ENCODE data around the gene ZNF487. TPM values are rescaled to one million over a fixed set of nuclear protein-coding genes. Genes with fewer than 3 reads are reported as not detected.
"Not testable (repeated sequence)": the region's sequence is repeated elsewhere in the genome, so short reads cannot be mapped to it uniquely, and the experiment has no call there.

ZNF487 gene
- total RNA-seq, 3 donors from 2014 or later: 4.2 to 7.6 (median 7.5) TPM

DNA sequence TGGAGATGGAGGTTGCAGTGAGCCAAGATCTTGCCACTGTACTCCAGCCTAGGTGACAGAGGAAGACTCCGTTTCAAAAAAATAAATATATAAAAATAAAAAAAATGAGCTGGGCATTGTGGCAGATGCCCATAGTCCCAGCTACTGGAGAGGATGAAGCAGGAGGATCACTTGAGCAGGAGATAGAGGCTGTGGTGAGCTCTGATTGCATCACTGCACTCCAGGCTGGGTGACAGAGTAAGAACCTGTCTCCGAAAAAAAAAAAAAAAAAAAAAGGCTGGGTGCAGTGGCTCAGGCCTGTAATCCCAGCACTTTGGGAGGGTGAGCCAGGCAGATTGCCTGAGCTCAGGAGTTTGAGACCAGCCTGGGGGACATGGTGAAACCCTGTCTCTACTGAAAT lies 11.8 kb downstream of the ZNF487 start:
- DNase-seq: no peak
- H3K36me3 ChIP-seq (ENCODE audit: low read depth): no peaks in the 10 kb centered on the region
- TF ChIP-seq, protein P1, sequence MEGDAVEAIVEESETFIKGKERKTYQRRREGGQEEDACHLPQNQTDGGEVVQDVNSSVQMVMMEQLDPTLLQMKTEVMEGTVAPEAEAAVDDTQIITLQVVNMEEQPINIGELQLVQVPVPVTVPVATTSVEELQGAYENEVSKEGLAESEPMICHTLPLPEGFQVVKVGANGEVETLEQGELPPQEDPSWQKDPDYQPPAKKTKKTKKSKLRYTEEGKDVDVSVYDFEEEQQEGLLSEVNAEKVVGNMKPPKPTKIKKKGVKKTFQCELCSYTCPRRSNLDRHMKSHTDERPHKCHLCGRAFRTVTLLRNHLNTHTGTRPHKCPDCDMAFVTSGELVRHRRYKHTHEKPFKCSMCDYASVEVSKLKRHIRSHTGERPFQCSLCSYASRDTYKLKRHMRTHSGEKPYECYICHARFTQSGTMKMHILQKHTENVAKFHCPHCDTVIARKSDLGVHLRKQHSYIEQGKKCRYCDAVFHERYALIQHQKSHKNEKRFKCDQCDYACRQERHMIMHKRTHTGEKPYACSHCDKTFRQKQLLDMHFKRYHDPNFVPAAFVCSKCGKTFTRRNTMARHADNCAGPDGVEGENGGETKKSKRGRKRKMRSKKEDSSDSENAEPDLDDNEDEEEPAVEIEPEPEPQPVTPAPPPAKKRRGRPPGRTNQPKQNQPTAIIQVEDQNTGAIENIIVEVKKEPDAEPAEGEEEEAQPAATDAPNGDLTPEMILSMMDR (IDR thresholded peaks at IDR 0.05): no peak
- H3K4me3 ChIP-seq: no peak overlapping the region
- intact Hi-C loops (cut with DNase I, micrococcal nuclease): no loop called here
- no peaks in the 10 kb centered on the region for H3K4me1 ChIP-seq (ENCODE audit: low read depth)
- ATAC-seq: no peak
- peaks cover 4% of the 10 kb centered on the region for H3K9me3 ChIP-seq

DNA sequence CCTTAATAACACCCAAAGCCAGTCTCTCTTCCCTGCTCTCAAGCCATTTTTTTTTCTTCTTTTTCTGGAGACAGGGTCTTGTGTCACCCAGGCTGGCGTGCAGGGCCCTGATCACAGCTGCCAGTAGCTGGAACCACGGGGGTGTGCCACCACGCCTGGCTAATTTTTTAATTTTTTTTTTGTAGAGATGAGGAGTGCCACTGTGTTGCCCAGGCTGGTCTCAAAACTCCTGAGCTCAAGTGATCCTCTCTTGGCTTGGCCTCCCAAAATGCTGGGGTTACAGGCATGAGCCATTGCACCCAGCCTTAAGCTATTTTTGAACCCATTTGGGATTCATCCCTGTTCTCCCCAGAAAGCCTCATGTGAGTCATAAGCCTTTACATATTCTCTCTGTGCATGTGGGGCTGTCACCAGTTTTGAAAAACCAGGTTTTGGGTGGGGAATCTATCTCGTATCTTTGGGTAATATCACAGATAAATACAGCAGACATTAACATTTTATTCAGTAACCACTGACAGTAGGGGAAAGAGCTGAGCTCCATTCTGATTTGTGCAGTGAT lies 15.5 kb downstream of the ZNF487 start:
- no peaks in the 10 kb centered on the region for H3K36me3 ChIP-seq (ENCODE audit: low read depth)
- DNase-seq: no peak
- H3K4me3 ChIP-seq: no peak overlapping the region
- TF ChIP-seq, protein P1 (IDR thresholded peaks at IDR 0.05): no peak
- no peaks in the 10 kb centered on the region for H3K9me3 ChIP-seq
- peaks cover 11% of the 10 kb centered on the region for H3K4me1 ChIP-seq (ENCODE audit: low read depth)
- no peak for ATAC-seq
- intact Hi-C loops (cut with DNase I, micrococcal nuclease): no loop called here

DNA sequence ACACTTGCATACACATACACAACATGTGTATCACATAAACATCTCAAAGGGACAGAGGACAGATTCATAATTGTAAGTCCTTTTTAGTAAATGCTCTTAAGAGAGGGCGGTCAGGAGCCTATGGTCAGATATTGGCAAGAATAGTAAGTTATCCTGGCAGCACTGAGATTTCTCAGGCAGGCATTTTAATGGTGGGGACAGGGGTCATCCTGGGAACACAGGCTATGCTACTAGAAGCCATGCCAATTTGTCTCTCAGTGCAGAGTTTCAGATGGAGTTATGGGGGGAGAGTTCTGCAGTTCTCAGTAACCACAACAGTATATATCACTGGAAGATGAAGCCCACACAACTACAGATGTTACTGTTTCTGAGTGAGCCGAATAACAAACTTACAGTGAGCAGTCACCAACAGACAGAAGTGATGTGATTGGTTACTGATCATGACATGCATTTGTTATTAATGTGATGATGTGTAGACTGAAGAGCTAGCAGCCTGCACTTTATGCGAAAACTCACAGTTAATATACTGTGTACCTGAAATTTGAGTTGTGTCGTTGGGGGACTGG lies 16.4 kb downstream of the ZNF487 start:
- intact Hi-C loops (cut with DNase I, micrococcal nuclease): no loop called here
- DNase-seq (no peak), ATAC-seq (no peak)
- Histone ChIP-seq H3K4me3 (no peak overlapping the region), H3K36me3 (ENCODE audit: low read depth) (no peaks in the 10 kb centered on the region), H3K9me3 (no peaks in the 10 kb centered on the region), H3K4me1 (ENCODE audit: low read depth) (peaks cover 11% of the 10 kb centered on the region)
- TF ChIP-seq, protein P1 (IDR thresholded peaks at IDR 0.05): no peak

DNA sequence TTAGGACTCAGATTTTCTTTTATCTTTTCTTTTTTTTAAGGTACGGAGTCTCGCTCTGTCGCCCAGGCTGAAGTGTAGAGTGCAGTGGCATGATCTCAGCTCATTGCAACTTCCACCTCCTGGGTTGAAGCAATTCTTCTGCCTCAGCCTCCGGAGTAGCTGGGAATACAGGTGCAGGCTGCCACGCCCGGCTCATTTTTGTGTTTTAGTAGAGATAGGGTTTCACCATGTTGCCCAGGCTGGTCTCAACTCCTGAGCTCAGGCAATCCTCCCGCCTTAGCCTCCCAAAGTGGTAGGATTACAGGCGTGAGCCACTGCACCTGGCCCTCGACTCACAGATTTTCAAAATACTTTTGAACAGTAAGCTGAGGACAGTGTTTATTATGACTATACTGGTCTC lies 17.1 kb downstream of the ZNF487 start:
- H3K36me3 ChIP-seq (ENCODE audit: low read depth); intact Hi-C loops (cut with DNase I, micrococcal nuclease): not testable (repeated sequence)

DNA sequence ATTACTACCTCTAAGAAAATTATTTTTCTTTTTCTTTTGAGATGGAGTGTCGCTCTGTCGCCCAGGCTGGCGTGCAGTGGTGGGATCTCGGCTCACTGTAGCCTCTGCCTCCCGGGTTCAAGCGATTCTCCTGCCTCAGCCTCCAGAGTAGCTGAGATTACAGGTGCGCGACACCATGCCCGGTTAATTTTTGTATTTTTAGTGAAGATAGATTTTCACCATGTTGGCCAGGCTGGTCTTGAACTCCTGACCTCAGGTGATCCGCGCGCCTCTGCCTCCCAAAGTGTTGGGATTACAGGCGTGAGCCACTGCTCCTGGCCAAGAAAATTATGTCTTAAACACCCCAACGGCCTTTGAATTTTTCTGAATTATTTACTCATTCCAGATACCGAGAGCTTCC lies 19.6 kb downstream of the ZNF487 start:
- DNase-seq; H3K36me3 ChIP-seq (ENCODE audit: low read depth); H3K4me3 ChIP-seq; intact Hi-C loops (cut with DNase I, micrococcal nuclease); H3K9me3 ChIP-seq; ATAC-seq: not testable (repeated sequence)
- peaks cover 11% of the 10 kb centered on the region for H3K4me1 ChIP-seq (ENCODE audit: low read depth)

More for the DNA sequence above, 17.1 kb downstream of the ZNF487 start:
- DNase-seq: peak in 1 of 3 donors; percentile 13
- ATAC-seq, H3K4me3 ChIP-seq, H3K9me3 ChIP-seq: not testable (repeated sequence)
- peaks cover 11% of the 10 kb centered on the region for H3K4me1 ChIP-seq (ENCODE audit: low read depth)

DNA sequence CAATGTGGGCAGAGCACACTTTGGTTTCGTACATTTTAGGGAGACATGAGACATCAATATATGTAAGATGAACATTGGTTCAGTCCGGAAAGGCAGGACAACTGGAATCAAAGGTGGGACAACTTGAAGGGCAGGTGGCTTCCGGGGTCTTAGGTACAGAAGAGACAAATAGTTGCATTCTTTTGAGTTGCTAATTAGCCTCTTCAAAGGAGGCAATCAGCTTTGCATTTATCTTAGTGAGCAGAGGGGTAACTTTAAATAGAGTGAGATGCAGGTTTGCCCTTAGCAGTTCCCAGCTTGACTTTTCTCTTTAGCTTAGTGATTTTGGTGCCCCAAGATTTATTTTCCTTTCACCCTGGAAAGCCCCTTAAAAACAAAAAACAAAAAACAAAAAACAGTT lies 21.3 kb downstream of the ZNF487 start:
- ATAC-seq: no peak

More for the DNA sequence above, 21.3 kb downstream of the ZNF487 start:
- Histone ChIP-seq H3K36me3 (ENCODE audit: low read depth) (no peaks in the 10 kb centered on the region), H3K9me3 (no peaks in the 10 kb centered on the region), H3K4me1 (ENCODE audit: low read depth) (peaks cover 11% of the 10 kb centered on the region), H3K4me3 (no peak overlapping the region)
- no peak for DNase-seq
- TF ChIP-seq, protein P1 (IDR thresholded peaks at IDR 0.05): no peak
- intact Hi-C loops (cut with DNase I, micrococcal nuclease): no loop called here
